ENCODE results near the gene PDE6B.

- TF ChIP-seq CTCF (conservative IDR thresholded peaks at IDR 0.05): no peak
- no peak for TF ChIP-seq ZFX (IDR thresholded peaks at IDR 0.05)
Measured at GRCh38 chr4:605702-606425, 19.5 kb upstream of the PDE6B start.

All from C4-2B (cell line).